Activated CD8-positive, alpha-beta T cell treated with anti-CD3 and anti-CD28 coated beads for 36 hours (primary cell): Measurements from ENCODE around the gene TSPAN11. TPM values are rescaled to one million over a fixed set of nuclear protein-coding genes. Genes with fewer than 3 reads are reported as not detected.
"Not testable (repeated sequence)": the region's sequence is repeated elsewhere in the genome, so short reads cannot be mapped to it uniquely, and the experiment has no call there.

Experiments used
- ATAC-seq: fragments of 200-7000 bp; cut with Tn5 transposase; one replicate; pipeline ENCODE4 v1.10.0; 2021; ENCODE audit warnings: mild to moderate bottlenecking, moderate library complexity
- CTCF ChIA-PET: fragments of 350-600 bp; sonication (Branson Sonifier 250); formaldehyde crosslinking; loops from one replicate; lab custom pipeline; 2021; ENCODE audit warnings: antibody characterized with exemption; lab: Charles Lee
- POLR2A ChIA-PET: fragments of 350-600 bp; sonication (Branson Sonifier 250); formaldehyde crosslinking; loops from one replicate; lab custom pipeline; 2021; ENCODE audit warnings: antibody characterized with exemption; lab: Charles Lee
- DNase-seq: peaks from one replicate; pipeline ENCODE4 v3.0.0-alpha.2; 2020
- H3K27ac Mint-ChIP-seq: one replicate; pipeline ENCODE4 v1.8.0; 2021; ENCODE audit warnings: mild to moderate bottlenecking, mixed read lengths
- H3K27me3 Mint-ChIP-seq: one replicate; pipeline ENCODE4 v1.8.0; 2021; ENCODE audit warnings: mixed read lengths
- H3K36me3 Mint-ChIP-seq: one replicate; pipeline ENCODE4 v1.8.0; 2021; ENCODE audit warnings: low read depth, mixed read lengths
- H3K4me1 Mint-ChIP-seq: one replicate; pipeline ENCODE4 v1.8.0; 2021; ENCODE audit warnings: low read depth, mixed read lengths
- H3K4me3 Mint-ChIP-seq: one replicate; pipeline ENCODE4 v1.8.0; 2021; ENCODE audit warnings: mild to moderate bottlenecking, moderate library complexity, mixed read lengths
- H3K9me3 Mint-ChIP-seq: one replicate; pipeline ENCODE4 v1.8.0; 2021; ENCODE audit warnings: mixed read lengths
- intact Hi-C: fragments of 100-400 bp; cut with micrococcal nuclease; formaldehyde crosslinking; loops from one replicate; pipeline ENCODE4 v1.10.0; 2022
- total RNA-seq, 2 experiments: library from RNA; stranded (reverse); gene quantifications; one replicate each; pipeline ENCODE4 v1.2.3, GENCODE V29; 2021
- TF ChIP-seq, protein P1 (sequence below): fragments of 200-600 bp; IDR thresholded peaks from one replicate; pipeline ENCODE4 v1.8.0; 2022; ENCODE audit warnings: antibody characterized with exemption, mild to moderate bottlenecking

The TSPAN11 gene
- total RNA-seq, 2 experiments from 2014 or later: not detected

DNA sequence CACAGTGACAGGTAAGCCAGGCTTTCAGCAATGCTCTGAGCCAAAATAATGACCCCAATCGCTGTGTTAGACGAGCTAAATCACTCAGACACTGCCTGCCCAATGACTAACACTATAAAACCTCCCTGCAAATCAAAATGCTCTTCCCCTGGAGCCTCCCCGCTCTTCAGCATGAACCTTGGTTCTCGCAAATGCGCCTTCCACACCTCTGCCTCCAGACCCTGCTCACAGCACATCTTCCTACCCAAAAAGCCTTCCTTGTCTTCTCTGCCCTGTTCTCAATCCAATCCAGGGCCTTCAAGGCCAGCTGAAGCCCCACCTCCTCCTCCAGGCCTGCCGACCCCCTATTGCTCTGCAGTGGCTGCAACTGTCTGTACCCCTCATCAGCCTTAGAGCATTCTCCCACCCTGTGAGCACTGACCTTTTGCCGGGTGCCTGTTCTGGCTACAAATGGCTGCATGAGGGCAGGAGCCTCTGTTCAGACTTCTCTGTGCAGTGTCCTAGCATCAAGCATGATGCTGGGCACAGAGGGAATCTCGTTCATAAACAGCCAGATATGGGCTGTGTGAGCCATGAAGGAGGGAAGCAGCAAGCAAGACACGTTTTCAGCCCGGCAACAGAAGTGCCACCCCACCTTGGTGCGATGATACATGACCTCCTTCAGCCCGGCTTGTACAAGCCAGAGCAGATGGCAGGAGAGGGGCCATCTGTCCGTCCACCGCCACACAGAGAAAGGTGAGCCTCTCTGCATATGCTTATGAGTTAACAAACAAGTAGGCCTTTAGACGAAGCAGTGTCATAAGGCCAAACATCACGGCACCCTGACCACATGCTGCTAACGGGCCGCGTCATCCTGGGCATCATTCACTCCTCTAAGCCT is 82.7 kb downstream of the TSPAN11 start:
- Mint-ChIP-seq H3K4me1 (no peaks in the 10 kb centered on the region), H3K27ac (no peak overlapping the region), H3K27me3 (no peaks in the 10 kb centered on the region), H3K36me3 (no peaks in the 10 kb centered on the region), H3K9me3 (no peaks in the 10 kb centered on the region), H3K4me3 (no peak overlapping the region)
- TF ChIP-seq, protein P1, sequence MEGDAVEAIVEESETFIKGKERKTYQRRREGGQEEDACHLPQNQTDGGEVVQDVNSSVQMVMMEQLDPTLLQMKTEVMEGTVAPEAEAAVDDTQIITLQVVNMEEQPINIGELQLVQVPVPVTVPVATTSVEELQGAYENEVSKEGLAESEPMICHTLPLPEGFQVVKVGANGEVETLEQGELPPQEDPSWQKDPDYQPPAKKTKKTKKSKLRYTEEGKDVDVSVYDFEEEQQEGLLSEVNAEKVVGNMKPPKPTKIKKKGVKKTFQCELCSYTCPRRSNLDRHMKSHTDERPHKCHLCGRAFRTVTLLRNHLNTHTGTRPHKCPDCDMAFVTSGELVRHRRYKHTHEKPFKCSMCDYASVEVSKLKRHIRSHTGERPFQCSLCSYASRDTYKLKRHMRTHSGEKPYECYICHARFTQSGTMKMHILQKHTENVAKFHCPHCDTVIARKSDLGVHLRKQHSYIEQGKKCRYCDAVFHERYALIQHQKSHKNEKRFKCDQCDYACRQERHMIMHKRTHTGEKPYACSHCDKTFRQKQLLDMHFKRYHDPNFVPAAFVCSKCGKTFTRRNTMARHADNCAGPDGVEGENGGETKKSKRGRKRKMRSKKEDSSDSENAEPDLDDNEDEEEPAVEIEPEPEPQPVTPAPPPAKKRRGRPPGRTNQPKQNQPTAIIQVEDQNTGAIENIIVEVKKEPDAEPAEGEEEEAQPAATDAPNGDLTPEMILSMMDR: no peak
- intact Hi-C loops: no loop called here
- POLR2A ChIA-PET: no interaction called here
- DNase-seq (no peak), ATAC-seq (no peak)
- CTCF ChIA-PET: interaction anchor here (1.6 kb wide), 1 partner anchor 12 kb away, joined by 3 read pairs; no protein-coding TSS in a partner anchor

DNA sequence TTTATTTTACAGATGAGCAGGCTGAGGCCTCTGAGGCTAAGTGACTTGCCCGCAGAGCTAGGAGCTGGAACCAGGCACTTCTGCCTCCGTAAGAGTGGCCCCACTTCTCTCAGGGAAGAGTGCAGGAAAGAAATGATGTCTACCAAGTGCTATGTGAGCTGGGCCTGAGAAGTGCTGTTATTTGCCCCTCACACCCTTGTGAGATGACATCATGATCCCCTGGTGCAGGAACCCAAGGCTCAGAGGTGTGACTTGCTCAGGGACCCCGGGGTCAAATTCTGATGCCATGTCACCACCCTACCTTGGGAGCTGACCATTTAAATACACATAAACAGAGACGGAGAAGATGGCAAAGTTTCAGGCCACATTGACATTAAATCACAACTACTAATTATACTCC is 83.4 kb downstream of the TSPAN11 start:
- Mint-ChIP-seq H3K27ac (no peak overlapping the region), H3K27me3 (no peaks in the 10 kb centered on the region), H3K9me3 (no peaks in the 10 kb centered on the region), H3K4me1 (no peaks in the 10 kb centered on the region), H3K4me3 (no peak overlapping the region), H3K36me3 (no peaks in the 10 kb centered on the region)
- DNase-seq (no peak), ATAC-seq (no peak)
- TF ChIP-seq, protein P1: no peak
- CTCF ChIA-PET: interaction anchor here (1.6 kb wide), 1 partner anchor 12 kb away, joined by 3 read pairs; no protein-coding TSS in a partner anchor
- POLR2A ChIA-PET: no interaction called here
- intact Hi-C loops: no loop called here

DNA sequence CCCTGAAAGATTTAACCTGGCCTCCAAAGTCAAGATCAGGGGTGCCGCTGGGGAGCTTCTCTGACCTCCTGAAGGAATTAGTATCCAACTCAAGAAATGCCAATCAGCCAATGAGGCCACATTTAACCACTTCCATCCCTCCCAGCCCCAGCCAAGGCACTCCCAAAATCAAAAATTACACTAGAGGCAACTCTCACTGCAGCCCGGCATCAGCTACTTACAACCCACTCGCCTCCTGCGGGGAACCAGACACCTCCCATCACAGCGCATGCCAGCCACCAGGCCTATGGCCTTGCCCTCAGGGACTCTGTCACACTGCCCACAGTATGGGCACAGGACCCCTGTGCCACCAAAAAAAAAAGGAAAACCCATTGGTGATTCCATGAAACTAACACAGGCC is 84.8 kb downstream of the TSPAN11 start:
- Mint-ChIP-seq H3K27me3 (no peaks in the 10 kb centered on the region), H3K9me3 (no peaks in the 10 kb centered on the region), H3K4me1 (no peaks in the 10 kb centered on the region), H3K4me3 (no peak overlapping the region), H3K27ac (no peak overlapping the region), H3K36me3 (no peaks in the 10 kb centered on the region)
- TF ChIP-seq, protein P1: no peak
- no peak for DNase-seq
- CTCF ChIA-PET: interaction anchor here (0.6 kb wide), 1 partner anchor 16 kb away, joined by 3 read pairs; no protein-coding TSS in a partner anchor
- POLR2A ChIA-PET: no interaction called here
- intact Hi-C loops: no loop called here
- ATAC-seq: no peak

DNA sequence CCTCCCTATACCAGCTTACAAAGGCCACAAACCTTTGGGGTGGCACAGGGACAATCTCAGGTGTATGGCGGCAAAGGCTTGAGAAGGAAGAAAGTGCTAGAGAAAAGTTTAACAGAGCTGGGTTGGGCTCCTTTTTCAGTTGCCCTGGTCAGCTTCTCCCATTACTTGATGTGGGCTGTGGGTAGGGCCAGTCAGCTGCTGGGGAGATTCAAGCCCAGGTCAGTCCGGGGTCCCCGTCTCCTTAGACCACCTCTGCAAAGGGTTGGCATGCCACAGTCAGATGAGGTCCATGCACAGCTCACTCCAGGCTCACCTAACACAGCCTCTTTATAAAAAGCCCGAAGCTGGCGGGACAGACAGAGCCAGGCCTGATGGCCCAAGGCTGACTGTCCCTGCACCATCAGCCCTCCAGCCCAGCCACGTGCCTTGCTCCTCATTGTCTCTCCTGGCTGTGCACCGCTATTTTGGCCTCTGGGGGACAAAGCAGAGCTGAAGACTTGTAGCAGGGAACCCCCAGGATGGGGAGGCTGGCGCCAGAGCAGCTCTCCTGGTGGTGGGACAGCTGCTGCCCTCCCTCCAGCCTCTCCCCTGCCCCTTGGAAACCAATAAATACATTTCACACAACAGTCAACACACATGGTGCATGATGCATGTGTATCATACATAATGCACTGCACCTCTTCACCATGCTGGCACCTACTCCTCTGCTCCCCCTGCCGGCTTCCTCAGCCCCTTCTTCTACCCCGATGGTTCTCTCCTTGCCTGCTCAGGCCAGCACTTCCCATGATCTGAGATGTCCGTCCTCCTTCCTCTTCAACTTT is 85.4 kb downstream of the TSPAN11 start:
- H3K9me3 Mint-ChIP-seq: no peaks in the 10 kb centered on the region
- no peak for DNase-seq
- intact Hi-C loops: no loop called here

DNA sequence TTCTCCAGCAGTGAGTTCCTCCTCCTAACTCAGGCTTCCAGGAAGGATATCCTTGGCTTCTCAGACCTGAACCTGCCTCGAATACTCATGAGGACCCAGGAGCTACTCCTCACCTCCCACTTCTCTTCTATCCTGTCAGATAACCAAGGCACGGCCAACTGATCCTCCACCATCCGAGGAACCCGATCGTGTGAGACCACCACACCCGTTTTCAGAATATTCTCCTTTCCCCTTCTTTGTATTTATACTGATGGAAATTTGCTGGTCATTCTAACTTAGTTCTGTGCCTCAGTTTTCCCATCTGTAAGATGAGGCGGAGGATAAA is 86.0 kb downstream of the TSPAN11 start:
- H3K4me1 Mint-ChIP-seq, H3K4me3 Mint-ChIP-seq, intact Hi-C loops, H3K27ac Mint-ChIP-seq, POLR2A ChIA-PET, H3K9me3 Mint-ChIP-seq, H3K27me3 Mint-ChIP-seq, DNase-seq, H3K36me3 Mint-ChIP-seq, CTCF ChIA-PET, ATAC-seq: not testable (repeated sequence)

More for the DNA sequence above, 85.4 kb downstream of the TSPAN11 start:
- no peak overlapping the region for H3K27ac Mint-ChIP-seq
- H3K27me3 Mint-ChIP-seq: no peaks in the 10 kb centered on the region
- no peak for ATAC-seq
- TF ChIP-seq, protein P1: no peak
- H3K4me3 Mint-ChIP-seq: no peak overlapping the region
- no peaks in the 10 kb centered on the region for H3K36me3 Mint-ChIP-seq
- no peaks in the 10 kb centered on the region for H3K4me1 Mint-ChIP-seq
- ChIA-PET POLR2A (no interaction called here), CTCF (no interaction called here)
